GM23338 (cell line): Measurements from ENCODE around the gene PRELID1. TPM values are rescaled to one million over a fixed set of nuclear protein-coding genes. Genes with fewer than 3 reads are reported as not detected.

ENCODE experiments used
- ATAC-seq: fragments of 200-7000 bp; cut with Tn5 transposase; 3 replicates; pipeline ENCODE4 v1.9.1; 2020
- DNase-seq: peaks from one replicate; pipeline ENCODE4 v3.0.0-alpha.2; 2015; ENCODE audit warnings: low spot score
- H2AFZ ChIP-seq: fragments of 200-600 bp; sonication (generic); 2 replicates; pipeline ENCODE4 v1.8.0; 2016; ENCODE audit warnings: antibody characterized with exemption, mild to moderate bottlenecking, moderate library complexity
- H3F3A ChIP-seq: fragments of 200-600 bp; sonication (generic); replicated peaks from 2 replicates; pipeline ENCODE4 v1.8.0; 2017; ENCODE audit warnings: antibody characterized with exemption, mixed run types, low read depth
- H3K27ac ChIP-seq: fragments of 200-600 bp; sonication (generic); 2 replicates; pipeline ENCODE4 v1.6.1; 2016; ENCODE audit warnings: low read depth
- H3K27me3 ChIP-seq: fragments of 200-600 bp; sonication (generic); 2 replicates; pipeline ENCODE4 v1.8.0; 2016; ENCODE audit warnings: mild to moderate bottlenecking, mixed run types, moderate library complexity; ENCODE audit not compliant: insufficient read depth
- H3K36me3 ChIP-seq: fragments of 200-600 bp; sonication (generic); 2 replicates; pipeline ENCODE4 v1.8.0; 2016; ENCODE audit warnings: mild to moderate bottlenecking; ENCODE audit not compliant: insufficient read depth
- H3K4me1 ChIP-seq: fragments of 200-600 bp; sonication (generic); 2 replicates; pipeline ENCODE4 v1.8.0; 2016; ENCODE audit warnings: mild to moderate bottlenecking, moderate library complexity; ENCODE audit not compliant: insufficient read depth
- H3K4me2 ChIP-seq: fragments of 200-600 bp; sonication (generic); 2 replicates; pipeline ENCODE4 v1.7.1; 2017; ENCODE audit warnings: mixed run types
- H3K4me3 ChIP-seq: fragments of 200-600 bp; sonication (generic); 2 replicates; pipeline ENCODE4 v1.6.1; 2016; ENCODE audit warnings: mixed run types
- H3K79me2 ChIP-seq: fragments of 200-600 bp; sonication (generic); replicated peaks from 2 replicates; pipeline ENCODE4 v1.8.0; 2017; ENCODE audit warnings: mild to moderate bottlenecking; ENCODE audit not compliant: insufficient read depth
- H3K9me2 ChIP-seq: fragments of 200-600 bp; sonication (generic); 2 replicates; pipeline ENCODE4 v1.8.0; 2017; ENCODE audit not compliant: insufficient read depth
- H4K20me1 ChIP-seq: fragments of 200-600 bp; sonication (generic); replicated peaks from 2 replicates; pipeline ENCODE4 v1.8.0; 2017; ENCODE audit warnings: mild to moderate bottlenecking; ENCODE audit not compliant: insufficient read depth
- H3K27ac Mint-ChIP-seq: 2 replicates; pipeline ENCODE4 v1.8.0; 2020; ENCODE audit warnings: inconsistent platforms, mild to moderate bottlenecking, moderate library complexity, mixed read lengths
- H3K27me3 Mint-ChIP-seq: 3 replicates; pipeline ENCODE4 v1.8.0; 2022; ENCODE audit warnings: low read depth, mild to moderate bottlenecking, moderate library complexity, mixed read lengths, inconsistent platforms; ENCODE audit not compliant: insufficient read depth, poor library complexity
- H3K36me3 Mint-ChIP-seq: 3 replicates; pipeline ENCODE4 v1.8.0; 2021; ENCODE audit warnings: low read depth, mild to moderate bottlenecking, inconsistent platforms, moderate library complexity, mixed read lengths
- H3K4me1 Mint-ChIP-seq: 3 replicates; pipeline ENCODE4 v1.8.0; 2020; ENCODE audit warnings: mild to moderate bottlenecking, inconsistent platforms, mixed read lengths
- H3K4me3 Mint-ChIP-seq: 3 replicates; pipeline ENCODE4 v1.8.0; 2021; ENCODE audit warnings: moderate library complexity, mild to moderate bottlenecking, inconsistent platforms, mixed read lengths
- H3K9me3 Mint-ChIP-seq: 3 replicates; pipeline ENCODE4 v1.8.0; 2020; ENCODE audit warnings: moderate library complexity, mild to moderate bottlenecking, inconsistent platforms, mixed read lengths
- CREB1 ChIP-seq: fragments of 250-450 bp; sonication (Bioruptor Pico); IDR thresholded peaks from 2 replicates; pipeline ENCODE4 v1.5.0; 2020; ENCODE audit warnings: low read depth, mild to moderate bottlenecking, moderate library complexity
- EZH2phosphoT487 ChIP-seq: fragments of 200-600 bp; sonication (generic); IDR thresholded peaks from one replicate; pipeline ENCODE4 v1.8.1; 2018; ENCODE audit warnings: antibody characterized with exemption; ENCODE audit not compliant: unreplicated experiment
- NANOG ChIP-seq: IDR thresholded peaks from 2 replicates; pipeline ENCODE4 v1.6.1; 2016; ENCODE audit warnings: antibody characterized with exemption, borderline replicate concordance
- REST ChIP-seq: IDR thresholded peaks from one replicate; pipeline ENCODE4 v1.6.1; 2018; ENCODE audit warnings: antibody characterized with exemption; ENCODE audit not compliant: unreplicated experiment
- STAT1 ChIP-seq: IDR thresholded peaks from one replicate; pipeline ENCODE4 v1.6.1; 2016; ENCODE audit warnings: antibody characterized with exemption; ENCODE audit not compliant: unreplicated experiment
- ZNF462 ChIP-seq: fragments of 250-450 bp; sonication (Bioruptor Pico); IDR thresholded peaks from 2 replicates; pipeline ENCODE4 v1.5.0; 2020; ENCODE audit warnings: mild to moderate bottlenecking, moderate library complexity
- polyA plus RNA-seq: library from polyadenylated mRNA; unstranded; fragments of >200 nt; fragmentation: Nextera tagmentation; extraction: Ambion mirVana; gene quantifications from 2 replicates; pipeline ENCODE4 v1.2.1, GENCODE V29; 2016
- total RNA-seq: library from RNA; depleted of rRNA; stranded (reverse); fragments of >200 nt; shearing (Covaris generic); gene quantifications from 2 replicates; pipeline ENCODE4 v1.2.3, GENCODE V29; 2014

PRELID1 gene
- total and polyA plus RNA-seq, 2 experiments from 2014 or later: 328 to 349 TPM

- no peak for TF ChIP-seq ZNF462 (CRISPR knock-in tag)
- no peak for TF ChIP-seq EZH2phosphoT487
These were observed 40.2 kb downstream of the PRELID1 start (continued) for GRCh38 chr5:177343777-177344176.

- Histone ChIP-seq H3K79me2 (peaks cover 93% of the 10 kb centered on the region), H3K4me1 (no peaks in the 10 kb centered on the region; the same call in 1 of the 2 replicates), H3K9me2 (no peaks in the 10 kb centered on the region), H3K4me3 (no peak overlapping the region), H3K36me3 (peaks cover 12% of the 10 kb centered on the region; the same call in 1 of the 2 replicates), H2AFZ (no peak overlapping the region), H3K4me2 (no peak overlapping the region), H3K27ac (no peak overlapping the region), H3F3A (no peaks in the 10 kb centered on the region), H3K27me3 (no peaks in the 10 kb centered on the region), H4K20me1 (peaks cover 29% of the 10 kb centered on the region)
- DNase-seq: no peak
- Mint-ChIP-seq H3K4me3 (no peak overlapping the region), H3K4me1 (peaks cover 11% of the 10 kb centered on the region), H3K27me3 (peaks cover 1% of the 10 kb centered on the region), H3K9me3 (no peaks in the 10 kb centered on the region), H3K27ac (no peak overlapping the region), H3K36me3 (peaks cover 29% of the 10 kb centered on the region)
- no peak for ATAC-seq
- TF ChIP-seq CREB1 (CRISPR knock-in tag) (no peak), STAT1 (no peak), EZH2phosphoT487 (no peak), ZNF462 (CRISPR knock-in tag) (no peak), REST (no peak), NANOG (no peak)
These were observed 41.3 kb downstream of the PRELID1 start for GRCh38 chr5:177344891-177345290.
